NT2/D1 (cell line): ENCODE results near the gene LELP1.

Experiments
- SUZ12 ChIP-seq: IDR thresholded peaks from 2 replicates; pipeline ENCODE4 v1.6.1; 2011; ENCODE audit not compliant: insufficient read length, insufficient read depth; ENCODE audit errors: extremely low read depth
- YY1 ChIP-seq: IDR thresholded peaks from 2 replicates; pipeline ENCODE4 v1.6.1; 2011; ENCODE audit not compliant: insufficient read length, insufficient read depth
- ZNF274 ChIP-seq: IDR thresholded peaks from 2 replicates; pipeline ENCODE4 v1.6.1; 2011; ENCODE audit warnings: mild to moderate bottlenecking, low read depth, low read length

- no peak for TF ChIP-seq SUZ12
- TF ChIP-seq ZNF274, result no peak
- TF ChIP-seq YY1, result no peak
Measured at GRCh38 chr1:153213519-153213918, 10.3 kb downstream of the LELP1 start.
